GM19023 (cell line): Measurements from ENCODE around the gene PRH1.

Source experiments
- ATAC-seq: cut with Tn5 transposase; IDR thresholded peaks from one replicate; pipeline ENCODE4 v1.9.1; 2021; ENCODE audit warnings: mild to moderate bottlenecking, moderate library complexity; ENCODE audit not compliant: unreplicated experiment

The PRH1 gene

DNA sequence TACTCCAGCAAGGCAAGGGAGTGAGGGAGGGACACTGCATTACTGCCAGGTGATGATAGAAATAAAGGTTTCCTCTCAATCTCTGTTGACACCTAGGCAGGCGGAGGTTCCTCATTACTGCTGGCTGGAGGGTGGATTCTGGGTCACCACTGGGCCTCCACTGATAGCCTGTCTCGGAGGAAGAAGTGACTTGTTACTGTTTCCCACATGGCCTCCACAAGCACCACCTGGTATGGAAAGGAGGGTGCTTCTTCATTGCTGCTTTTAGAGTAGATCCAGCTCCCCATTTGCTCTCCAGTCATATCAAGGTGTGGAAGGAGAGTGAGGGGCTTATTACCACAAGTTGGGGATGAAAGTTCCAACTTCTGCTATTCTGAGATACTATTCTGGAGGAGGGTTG is 41.2 kb downstream of the PRH1 start:
- no peak for ATAC-seq

DNA sequence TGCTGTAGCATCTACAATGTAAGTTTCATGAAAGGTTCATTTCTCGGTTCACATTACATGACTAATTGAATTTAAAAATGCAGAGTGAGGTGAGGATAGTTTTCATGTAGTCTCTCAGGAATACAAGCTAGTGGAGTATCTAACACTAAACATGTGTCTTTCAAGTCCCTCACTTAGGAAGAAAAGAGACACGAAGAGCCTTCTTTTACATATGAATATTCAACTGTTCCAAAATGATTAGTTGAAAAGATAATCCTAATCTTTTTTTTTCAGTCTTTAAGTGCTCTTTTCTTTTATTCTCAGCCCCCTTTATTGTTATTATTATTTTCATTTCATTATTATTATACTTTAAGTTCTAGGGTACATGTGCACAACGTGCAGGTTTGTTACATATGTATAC is 45.6 kb downstream of the PRH1 start:
- no peak for ATAC-seq
